ENCODE measurements around the gene NTRK3. TPM values are rescaled to one million over a fixed set of nuclear protein-coding genes. Genes with fewer than 3 reads are reported as not detected.

NTRK3 gene
- total RNA-seq, 1 donor from 2014 or later = not detected

GRCh38 chr15:88003541-88004327 lies 252.8 kb downstream of the NTRK3 start:
- H3K4me3 Mint-ChIP-seq (ENCODE audit: low read depth) = no peak overlapping the region
- H3K9me3 Mint-ChIP-seq (ENCODE audit: low read depth) = no peaks in the 10 kb centered on the region
- H3K27me3 Mint-ChIP-seq = peaks cover 11% of the 10 kb centered on the region
- peaks cover 2% of the 10 kb centered on the region for H3K4me1 Mint-ChIP-seq (ENCODE audit: low read depth)
- TF ChIP-seq CTCF (IDR thresholded peaks at IDR 0.05; ENCODE audit: unreplicated experiment) = no peak
- H3K27ac Mint-ChIP-seq = no peak overlapping the region
- H3K36me3 Mint-ChIP-seq (ENCODE audit: insufficient read depth) = no peaks in the 10 kb centered on the region
- DNase-seq (ENCODE audit: low spot score, unreplicated experiment) = no peak

GRCh38 chr15:88002706-88003105 lies 253.8 kb downstream of the NTRK3 start:
- H3K27ac Mint-ChIP-seq = no peak overlapping the region
- no peak for TF ChIP-seq CTCF (IDR thresholded peaks at IDR 0.05; ENCODE audit: unreplicated experiment)
- peaks cover 2% of the 10 kb centered on the region for H3K4me1 Mint-ChIP-seq (ENCODE audit: low read depth)

GRCh38 chr15:87998630-87999029 lies 257.9 kb downstream of the NTRK3 start:
- H3K36me3 Mint-ChIP-seq (ENCODE audit: insufficient read depth) = no peaks in the 10 kb centered on the region
- H3K27me3 Mint-ChIP-seq = no peaks in the 10 kb centered on the region
- no peak for DNase-seq (ENCODE audit: low spot score, unreplicated experiment)
- H3K4me1 Mint-ChIP-seq (ENCODE audit: low read depth) = no peaks in the 10 kb centered on the region
- no peak overlapping the region for H3K4me3 Mint-ChIP-seq (ENCODE audit: low read depth)
- no peaks in the 10 kb centered on the region for H3K9me3 Mint-ChIP-seq (ENCODE audit: low read depth)
- H3K27ac Mint-ChIP-seq = no peak overlapping the region
- no peak for TF ChIP-seq CTCF (IDR thresholded peaks at IDR 0.05; ENCODE audit: unreplicated experiment)

More at GRCh38 chr15:88002706-88003105, 253.8 kb downstream of the NTRK3 start:
- no peak for DNase-seq (ENCODE audit: low spot score, unreplicated experiment)
- Mint-ChIP-seq H3K4me3 (ENCODE audit: low read depth) (no peak overlapping the region), H3K36me3 (ENCODE audit: insufficient read depth) (no peaks in the 10 kb centered on the region), H3K9me3 (ENCODE audit: low read depth) (no peaks in the 10 kb centered on the region), H3K27me3 (peaks cover 11% of the 10 kb centered on the region)

GRCh38 chr15:87986776-87987175 lies 269.8 kb downstream of the NTRK3 start:
- DNase-seq (ENCODE audit: low spot score, unreplicated experiment) = no peak
- no peak for TF ChIP-seq CTCF (IDR thresholded peaks at IDR 0.05; ENCODE audit: unreplicated experiment)
- peaks cover 2% of the 10 kb centered on the region for H3K27me3 Mint-ChIP-seq
- no peaks in the 10 kb centered on the region for H3K4me1 Mint-ChIP-seq (ENCODE audit: low read depth)
- no peaks in the 10 kb centered on the region for H3K36me3 Mint-ChIP-seq (ENCODE audit: insufficient read depth)
- no peaks in the 10 kb centered on the region for H3K9me3 Mint-ChIP-seq (ENCODE audit: low read depth)
- H3K4me3 Mint-ChIP-seq (ENCODE audit: low read depth) = no peak overlapping the region
- H3K27ac Mint-ChIP-seq = no peak overlapping the region

GRCh38 chr15:87985451-87985850 lies 271.1 kb downstream of the NTRK3 start:
- Mint-ChIP-seq H3K4me3 (ENCODE audit: low read depth) (no peak overlapping the region), H3K27ac (no peak overlapping the region), H3K27me3 (peaks cover 2% of the 10 kb centered on the region), H3K36me3 (ENCODE audit: insufficient read depth) (no peaks in the 10 kb centered on the region), H3K9me3 (ENCODE audit: low read depth) (no peaks in the 10 kb centered on the region), H3K4me1 (ENCODE audit: low read depth) (no peaks in the 10 kb centered on the region)
- TF ChIP-seq CTCF (IDR thresholded peaks at IDR 0.05; ENCODE audit: unreplicated experiment) = no peak
- no peak for DNase-seq (ENCODE audit: low spot score, unreplicated experiment)

Data from progenitor cell of endocrine pancreas (in vitro differentiated cells).